SK-N-SH (cell line): ENCODE results near the gene TAOK3.

Experiments
- GATA2 ChIP-seq: sonication (generic); formaldehyde crosslinking; IDR thresholded peaks from 2 replicates; pipeline ENCODE4 v1.5.0; 2020; ENCODE audit warnings: mild to moderate bottlenecking, missing genetic modification reagents
- JUND ChIP-seq: IDR thresholded peaks from 2 replicates; pipeline ENCODE4 v1.4.0; 2012
- POLR2AphosphoS5 ChIP-seq: IDR thresholded peaks from 2 replicates; pipeline ENCODE4 v1.6.1; 2012; ENCODE audit warnings: low read depth, low read length
- RAD21 ChIP-seq: IDR thresholded peaks from 2 replicates; pipeline ENCODE4 v1.6.1; 2012; ENCODE audit warnings: mild to moderate bottlenecking, low read length
- REST ChIP-seq: IDR thresholded peaks from 2 replicates; pipeline ENCODE4 v1.6.1; 2012; ENCODE audit warnings: mild to moderate bottlenecking, low read depth, low read length, moderate library complexity
- SIN3A ChIP-seq: IDR thresholded peaks from 2 replicates; pipeline ENCODE4 v1.6.1; 2012; ENCODE audit warnings: low read depth, mild to moderate bottlenecking, low read length, moderate library complexity, borderline replicate concordance
- TAF1 ChIP-seq: IDR thresholded peaks from 2 replicates; pipeline ENCODE4 v1.6.1; 2012; ENCODE audit warnings: low read depth, mild to moderate bottlenecking, low read length, moderate library complexity, borderline replicate concordance
- TEAD4 ChIP-seq: IDR thresholded peaks from 2 replicates; pipeline ENCODE4 v1.4.0; 2012; ENCODE audit warnings: mild to moderate bottlenecking, borderline replicate concordance; ENCODE audit not compliant: insufficient read depth
- TF ChIP-seq, protein P1 (sequence below): fragments of 200-600 bp; sonication (generic); IDR thresholded peaks from 2 replicates; pipeline ENCODE4 v1.6.1; 2017; ENCODE audit warnings: antibody characterized with exemption, mild to moderate bottlenecking, moderate library complexity
- TF ChIP-seq, protein P2 (sequence below): IDR thresholded peaks from 2 replicates; pipeline ENCODE4 v1.4.0; 2012; ENCODE audit warnings: low read depth

- TF ChIP-seq TEAD4 = no peak
- TF ChIP-seq POLR2AphosphoS5 = peak; percentile 27; the same call in 1 of the 2 replicates
- TF ChIP-seq, protein P1, sequence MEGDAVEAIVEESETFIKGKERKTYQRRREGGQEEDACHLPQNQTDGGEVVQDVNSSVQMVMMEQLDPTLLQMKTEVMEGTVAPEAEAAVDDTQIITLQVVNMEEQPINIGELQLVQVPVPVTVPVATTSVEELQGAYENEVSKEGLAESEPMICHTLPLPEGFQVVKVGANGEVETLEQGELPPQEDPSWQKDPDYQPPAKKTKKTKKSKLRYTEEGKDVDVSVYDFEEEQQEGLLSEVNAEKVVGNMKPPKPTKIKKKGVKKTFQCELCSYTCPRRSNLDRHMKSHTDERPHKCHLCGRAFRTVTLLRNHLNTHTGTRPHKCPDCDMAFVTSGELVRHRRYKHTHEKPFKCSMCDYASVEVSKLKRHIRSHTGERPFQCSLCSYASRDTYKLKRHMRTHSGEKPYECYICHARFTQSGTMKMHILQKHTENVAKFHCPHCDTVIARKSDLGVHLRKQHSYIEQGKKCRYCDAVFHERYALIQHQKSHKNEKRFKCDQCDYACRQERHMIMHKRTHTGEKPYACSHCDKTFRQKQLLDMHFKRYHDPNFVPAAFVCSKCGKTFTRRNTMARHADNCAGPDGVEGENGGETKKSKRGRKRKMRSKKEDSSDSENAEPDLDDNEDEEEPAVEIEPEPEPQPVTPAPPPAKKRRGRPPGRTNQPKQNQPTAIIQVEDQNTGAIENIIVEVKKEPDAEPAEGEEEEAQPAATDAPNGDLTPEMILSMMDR = no peak
- TF ChIP-seq SIN3A = no peak
- TF ChIP-seq, protein P2, sequence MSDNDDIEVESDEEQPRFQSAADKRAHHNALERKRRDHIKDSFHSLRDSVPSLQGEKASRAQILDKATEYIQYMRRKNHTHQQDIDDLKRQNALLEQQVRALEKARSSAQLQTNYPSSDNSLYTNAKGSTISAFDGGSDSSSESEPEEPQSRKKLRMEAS = peak; percentile 55
- TF ChIP-seq TAF1 = no peak
- no peak for TF ChIP-seq RAD21
- no peak for TF ChIP-seq JUND
- no peak for TF ChIP-seq REST
- TF ChIP-seq GATA2 (CRISPR knock-in tag) = no peak
Observed at GRCh38 chr12:118188690-118189371, 183.9 kb downstream of the TAOK3 start.
